VCaP (cell line): Measurements from ENCODE around the gene CCNDBP1.

Experiments used
- H3K27ac ChIP-seq: fragments of 450-650 bp; 2 replicates; pipeline ENCODE4 v1.5.1; 2017
- CTCF ChIP-seq: fragments of 450-650 bp; conservative IDR thresholded peaks from 2 replicates; pipeline ENCODE4 v1.5.1; 2017; ENCODE audit warnings: mild to moderate bottlenecking, moderate library complexity

CCNDBP1 gene

GRCh38 chr15:43214169-43214568 lies 29.0 kb downstream of the CCNDBP1 start:
- TF ChIP-seq CTCF, result no peak
- no peak overlapping the region for H3K27ac ChIP-seq

DNA sequence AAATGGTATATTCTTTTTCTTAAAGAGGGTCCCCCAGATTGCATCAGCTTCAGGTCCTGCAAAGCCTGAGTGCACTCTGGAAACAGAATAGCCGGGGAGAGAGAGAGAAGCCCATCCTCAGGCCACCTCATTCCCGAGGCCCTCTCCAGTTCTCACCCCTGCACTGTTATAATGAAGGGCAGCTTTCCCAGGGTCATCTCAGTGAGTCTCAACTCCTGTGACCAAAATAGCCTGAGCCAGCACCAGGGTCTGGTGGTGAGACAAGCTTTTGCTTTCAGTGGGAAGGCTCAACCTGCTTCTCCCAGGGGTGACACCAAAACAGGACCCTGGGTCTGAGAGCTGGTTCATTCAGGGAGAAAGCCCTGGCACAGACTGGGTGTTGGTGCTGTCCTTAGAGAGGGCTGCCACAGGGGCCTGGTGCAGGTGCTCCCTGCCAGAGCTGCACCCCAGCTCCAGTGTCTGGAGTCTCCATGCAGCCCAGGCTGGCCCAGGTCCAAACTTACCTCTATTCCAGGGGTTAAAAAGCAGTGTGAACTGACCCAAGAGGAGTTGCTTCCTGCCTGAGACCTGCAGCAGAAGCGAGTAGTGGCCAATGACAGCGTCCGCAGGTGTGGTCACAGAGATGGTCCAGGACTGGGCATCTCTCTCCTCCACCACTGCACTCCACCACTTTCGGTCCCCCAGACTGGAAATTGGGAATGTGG lies 29.5 kb downstream of the CCNDBP1 start:
- no peak overlapping the region for H3K27ac ChIP-seq
- no peak for TF ChIP-seq CTCF

DNA sequence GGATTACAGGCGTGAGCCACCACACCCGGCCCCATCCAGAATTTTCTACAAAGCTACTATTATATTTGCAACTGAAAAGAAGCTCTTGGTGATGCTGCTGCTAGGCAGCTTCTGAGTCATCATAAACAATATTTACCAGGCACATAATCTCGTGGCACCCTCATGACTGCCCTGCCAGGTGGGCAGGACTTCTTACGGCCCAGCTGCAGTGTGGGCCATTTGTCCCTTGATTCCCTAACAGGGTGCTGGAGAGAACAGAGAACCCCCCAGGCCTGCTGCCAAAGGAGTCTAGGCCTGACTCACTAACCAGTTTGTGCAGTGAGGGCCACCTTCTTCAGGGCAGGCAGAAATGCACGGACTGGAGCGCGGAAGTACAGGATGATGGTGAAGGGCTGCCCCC lies 30.8 kb downstream of the CCNDBP1 start:
- no peak overlapping the region for H3K27ac ChIP-seq
- TF ChIP-seq CTCF, result no peak

- no peak overlapping the region for H3K27ac ChIP-seq
- TF ChIP-seq CTCF, result no peak
These were observed 33.9 kb downstream of the CCNDBP1 start for GRCh38 chr15:43218908-43219706.

- TF ChIP-seq CTCF, result no peak
- no peak overlapping the region for H3K27ac ChIP-seq
These were observed 35.0 kb downstream of the CCNDBP1 start for GRCh38 chr15:43219929-43220928.

DNA sequence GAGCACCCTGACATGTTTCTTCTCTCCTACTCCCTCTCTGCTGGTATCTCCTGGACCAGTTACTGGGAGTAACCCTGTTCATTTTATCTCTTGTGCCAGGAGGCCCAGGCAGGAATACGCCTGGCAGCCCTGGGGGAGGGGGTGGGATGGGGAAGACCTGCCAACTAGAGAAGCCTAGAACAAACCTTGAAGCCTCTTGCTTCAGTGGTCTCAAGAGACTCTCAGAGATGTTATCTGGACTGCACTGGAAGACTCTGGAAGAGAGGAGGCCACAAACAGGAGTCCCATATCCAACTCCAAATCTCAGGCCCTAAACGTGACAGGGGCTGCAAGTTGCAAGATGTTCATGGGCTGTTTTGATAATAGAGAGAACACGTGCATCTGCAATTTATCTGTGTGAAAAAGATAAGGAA lies 35.8 kb downstream of the CCNDBP1 start, which contains the start of gene EPB42:
TSS of gene EPB42 (minus strand) at position 28 of the 413 bp plus-strand sequence. CDS start 193 bp downstream, outside the sequence.
- no peak for TF ChIP-seq CTCF
- no peak within 1 kb of the TSS for H3K27ac ChIP-seq
